OCI-LY7 (cell line): Measurements from ENCODE around the gene EVC. TPM values are rescaled to one million over a fixed set of nuclear protein-coding genes. Genes with fewer than 3 reads are reported as not detected.

Experiments used
- BruUV-seq: library from RNA; stranded (reverse); fragments of 400-500 nt; replicated peaks from 2 replicates; lab custom pipeline; 2021; lab: Mats Ljungman, UMichigan
- CTCF ChIA-PET: fragments of 300-600 bp; sonication (Branson Sonifier 250); formaldehyde crosslinking; loops from one replicate; lab custom pipeline; 2022; ENCODE audit warnings: antibody characterized with exemption; ENCODE audit not compliant: unreplicated experiment; lab: Charles Lee
- POLR2A ChIA-PET: fragments of 300-600 bp; sonication (Branson Sonifier 250); formaldehyde crosslinking; loops from one replicate; lab custom pipeline; 2022; ENCODE audit warnings: antibody characterized with exemption; lab: Charles Lee
- DNase-seq: peaks from one replicate; pipeline ENCODE4 v3.0.0-alpha.2; 2015; ENCODE audit warnings: low spot score
- H2AFZ ChIP-seq: fragments of 200-600 bp; sonication (generic), shearing (Covaris generic); 2 replicates; pipeline ENCODE4 v1.6.1; 2014; ENCODE audit warnings: mild to moderate bottlenecking, antibody characterized with exemption, low read length, moderate library complexity
- H3K27ac ChIP-seq: fragments of 200-600 bp; sonication (generic); 2 replicates; pipeline ENCODE4 v1.5.1; 2014; ENCODE audit warnings: mixed run types, low read depth, mild to moderate bottlenecking, moderate library complexity, low read length, inconsistent platforms; ENCODE audit not compliant: poor library complexity, severe bottlenecking
- H3K36me3 ChIP-seq: fragments of 200-600 bp; sonication (generic); 2 replicates; pipeline ENCODE4 v1.6.1; 2014; ENCODE audit warnings: mild to moderate bottlenecking, antibody characterized with exemption, low read length, moderate library complexity, mixed read lengths; ENCODE audit not compliant: insufficient read depth
- H3K4me1 ChIP-seq: fragments of 200-600 bp; sonication (generic); 2 replicates; pipeline ENCODE4 v1.5.1; 2014; ENCODE audit warnings: mild to moderate bottlenecking, low read length; ENCODE audit not compliant: insufficient read depth, poor library complexity, severe bottlenecking
- H3K4me2 ChIP-seq: fragments of 200-600 bp; sonication (generic); 2 replicates; pipeline ENCODE4 v1.6.1; 2014; ENCODE audit warnings: mild to moderate bottlenecking, low read length
- H3K4me3 ChIP-seq: fragments of 200-600 bp; sonication (generic); 2 replicates; pipeline ENCODE4 v1.5.1; 2014; ENCODE audit warnings: mild to moderate bottlenecking, low read depth, low read length; ENCODE audit not compliant: poor library complexity, severe bottlenecking
- H3K79me2 ChIP-seq: fragments of 200-600 bp; sonication (generic); 2 replicates; pipeline ENCODE4 v1.6.1; 2016; ENCODE audit warnings: low read depth, mild to moderate bottlenecking, low read length, moderate library complexity, mixed read lengths; ENCODE audit not compliant: insufficient read depth
- H3K9me2 ChIP-seq: fragments of 200-600 bp; sonication (generic); 2 replicates; pipeline ENCODE4 v1.6.1; 2016; ENCODE audit warnings: mild to moderate bottlenecking, low read length, mixed read lengths; ENCODE audit not compliant: insufficient read depth
- H3K9me3 ChIP-seq: fragments of 200-600 bp; sonication (generic); 2 replicates; pipeline ENCODE4 v1.6.1; 2014; ENCODE audit warnings: mild to moderate bottlenecking, mixed run types, low read length, mixed read lengths
- H4K20me1 ChIP-seq: fragments of 200-600 bp; sonication (generic); 2 replicates; pipeline ENCODE4 v1.6.1; 2014; ENCODE audit warnings: mild to moderate bottlenecking, antibody characterized with exemption, low read length, moderate library complexity, mixed read lengths; ENCODE audit not compliant: insufficient read depth
- CTCF ChIP-seq: fragments of 200-600 bp; sonication (generic); conservative IDR thresholded peaks from 2 replicates; pipeline ENCODE4 v1.5.1; 2014; ENCODE audit warnings: mild to moderate bottlenecking, antibody characterized with exemption, low read length, moderate library complexity, mixed read lengths
- EZH2phosphoT487 ChIP-seq: fragments of 200-600 bp; sonication (generic); IDR thresholded peaks from 2 replicates; pipeline ENCODE4 v1.6.1; 2018; ENCODE audit warnings: low read depth, borderline replicate concordance, mild to moderate bottlenecking, mixed run types, antibody characterized with exemption, low read length, moderate library complexity, mixed read lengths
- intact Hi-C: fragments of 100-400 bp; cut with micrococcal nuclease; formaldehyde crosslinking; loops from one replicate; pipeline ENCODE4 v1.10.0; 2022; ENCODE audit not compliant: unreplicated experiment
- total RNA-seq, 2 experiments: library from RNA; depleted of rRNA in 1 of 2; stranded (reverse); fragments of >200 nt in 1 of 2; shearing (Covaris generic) in 1 of 2; gene quantifications; 2 replicates each; pipeline ENCODE4 v1.2.3, GENCODE V29; 2014 to 2022

Gene EVC
- total RNA-seq, 2 experiments from 2014 or later = not detected

GRCh38 chr4:5704276-5704675 lies 6.7 kb upstream of the EVC start:
- Histone ChIP-seq H3K9me3 (no peaks in the 10 kb centered on the region), H3K4me1 (no peaks in the 10 kb centered on the region), H3K27ac (no peak overlapping the region), H4K20me1 (no peaks in the 10 kb centered on the region), H3K9me2 (no peaks in the 10 kb centered on the region), H3K79me2 (no peaks in the 10 kb centered on the region), H3K4me3 (no peak overlapping the region), H2AFZ (no peak overlapping the region), H3K4me2 (no peak overlapping the region), H3K36me3 (no peaks in the 10 kb centered on the region)
- ChIA-PET CTCF (no interaction called here), POLR2A (no interaction called here)
- no peak for DNase-seq
- intact Hi-C loops = no loop called here
- TF ChIP-seq EZH2phosphoT487 = no peak
- TF ChIP-seq CTCF = no peak
- no TSS peak for BruUV-seq

- BruUV-seq = no TSS peak
- ChIA-PET CTCF (no interaction called here), POLR2A (no interaction called here)
- Histone ChIP-seq H3K4me2 (no peak overlapping the region), H3K27ac (no peak overlapping the region), H3K4me3 (no peak overlapping the region), H3K79me2 (no peaks in the 10 kb centered on the region), H3K9me3 (no peaks in the 10 kb centered on the region), H3K4me1 (no peaks in the 10 kb centered on the region), H2AFZ (no peak overlapping the region), H3K9me2 (no peaks in the 10 kb centered on the region), H3K36me3 (no peaks in the 10 kb centered on the region), H4K20me1 (no peaks in the 10 kb centered on the region)
- no peak for DNase-seq
- intact Hi-C loops = no loop called here
- TF ChIP-seq EZH2phosphoT487 (no peak), CTCF (no peak)
Observed at GRCh38 chr4:5705647-5706320, 5.2 kb upstream of the EVC start.

GRCh38 chr4:5706486-5707290 lies 4.3 kb upstream of the EVC start:
- no TSS peak for BruUV-seq
- no peaks in the 10 kb centered on the region for H3K9me3 ChIP-seq
- no peaks in the 10 kb centered on the region for H3K79me2 ChIP-seq
- H3K27ac ChIP-seq = no peak overlapping the region
- H3K4me3 ChIP-seq = no peak overlapping the region
- intact Hi-C loops = no loop called here
- H3K4me1 ChIP-seq = no peaks in the 10 kb centered on the region
- POLR2A ChIA-PET = no interaction called here
- H2AFZ ChIP-seq = no peak overlapping the region
- CTCF ChIA-PET = no interaction called here
- no peaks in the 10 kb centered on the region for H3K9me2 ChIP-seq
- no peaks in the 10 kb centered on the region for H4K20me1 ChIP-seq
- DNase-seq = no peak
- TF ChIP-seq EZH2phosphoT487 (no peak), CTCF (no peak)
- H3K4me2 ChIP-seq = no peak overlapping the region
- no peaks in the 10 kb centered on the region for H3K36me3 ChIP-seq
